Measurements from ENCODE around the gene SLC30A5.

SLC30A5 gene

GRCh38 chr5:69167929-69168328 lies 74.1 kb downstream of the SLC30A5 start:
- no peak for DNase-seq

- no peak for DNase-seq
Observed at GRCh38 chr5:69170495-69170894, 76.7 kb downstream of the SLC30A5 start.

- no peak for DNase-seq
Observed at GRCh38 chr5:69170969-69171368, 77.2 kb downstream of the SLC30A5 start.
